ENCODE data around the gene ST14.

The ST14 gene

DNA sequence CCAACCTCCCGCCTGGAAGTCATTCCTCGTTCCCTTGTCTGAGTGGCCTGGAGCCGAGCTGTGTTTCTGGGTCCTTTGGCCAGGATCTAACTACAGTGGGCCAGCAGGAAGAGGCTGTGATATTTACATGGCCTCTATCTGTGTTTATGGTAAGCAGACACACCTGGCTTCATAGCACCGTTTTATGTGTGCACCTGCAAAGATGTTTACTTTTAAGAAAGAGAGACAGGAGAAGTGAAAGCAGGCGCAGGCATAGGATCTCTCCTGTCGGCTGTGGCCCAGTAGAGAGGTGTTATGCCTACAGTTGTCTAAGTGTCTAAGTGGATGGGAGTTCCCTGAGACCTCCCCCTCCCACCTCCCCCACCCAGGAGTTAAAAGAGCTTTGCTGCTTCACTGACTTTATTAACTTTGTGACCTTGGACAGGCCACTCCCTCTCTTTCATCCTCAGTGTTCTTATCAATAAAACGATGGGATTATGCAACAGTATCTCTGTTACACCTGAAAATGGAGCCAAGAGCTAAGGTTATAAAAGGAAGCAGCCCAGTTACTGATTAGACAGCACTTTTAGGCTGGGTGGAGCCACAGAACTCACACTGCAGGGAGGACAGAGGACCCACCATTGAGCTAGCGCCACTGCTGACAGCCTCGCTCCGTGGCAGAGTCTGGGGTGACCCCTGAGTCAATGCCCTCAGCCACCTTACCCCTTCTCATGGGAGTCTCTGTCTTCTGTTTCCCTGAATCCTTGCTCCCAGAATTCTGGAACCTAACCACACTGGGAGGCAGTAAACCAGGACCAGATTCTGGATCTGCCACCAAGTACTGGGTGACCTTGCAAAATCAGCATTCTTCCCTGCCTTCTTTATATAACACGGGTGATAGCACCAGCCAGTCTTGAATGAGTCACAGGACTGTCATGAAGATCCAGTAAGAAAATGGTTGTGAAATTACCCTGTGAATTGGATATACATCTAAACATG is 22.0 kb downstream of the ST14 start:
- no peak overlapping the region for H3K4me3 ChIP-seq (ENCODE audit: control insufficient read depth, low read depth, low read length)
- DNase-seq (ENCODE audit: low read depth), result peak; percentile 83
- TF ChIP-seq, protein P1, sequence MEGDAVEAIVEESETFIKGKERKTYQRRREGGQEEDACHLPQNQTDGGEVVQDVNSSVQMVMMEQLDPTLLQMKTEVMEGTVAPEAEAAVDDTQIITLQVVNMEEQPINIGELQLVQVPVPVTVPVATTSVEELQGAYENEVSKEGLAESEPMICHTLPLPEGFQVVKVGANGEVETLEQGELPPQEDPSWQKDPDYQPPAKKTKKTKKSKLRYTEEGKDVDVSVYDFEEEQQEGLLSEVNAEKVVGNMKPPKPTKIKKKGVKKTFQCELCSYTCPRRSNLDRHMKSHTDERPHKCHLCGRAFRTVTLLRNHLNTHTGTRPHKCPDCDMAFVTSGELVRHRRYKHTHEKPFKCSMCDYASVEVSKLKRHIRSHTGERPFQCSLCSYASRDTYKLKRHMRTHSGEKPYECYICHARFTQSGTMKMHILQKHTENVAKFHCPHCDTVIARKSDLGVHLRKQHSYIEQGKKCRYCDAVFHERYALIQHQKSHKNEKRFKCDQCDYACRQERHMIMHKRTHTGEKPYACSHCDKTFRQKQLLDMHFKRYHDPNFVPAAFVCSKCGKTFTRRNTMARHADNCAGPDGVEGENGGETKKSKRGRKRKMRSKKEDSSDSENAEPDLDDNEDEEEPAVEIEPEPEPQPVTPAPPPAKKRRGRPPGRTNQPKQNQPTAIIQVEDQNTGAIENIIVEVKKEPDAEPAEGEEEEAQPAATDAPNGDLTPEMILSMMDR (conservative IDR thresholded peaks at IDR 0.05; ENCODE audit: control insufficient read depth, insufficient read depth, low read depth, low read length), result no peak

DNA sequence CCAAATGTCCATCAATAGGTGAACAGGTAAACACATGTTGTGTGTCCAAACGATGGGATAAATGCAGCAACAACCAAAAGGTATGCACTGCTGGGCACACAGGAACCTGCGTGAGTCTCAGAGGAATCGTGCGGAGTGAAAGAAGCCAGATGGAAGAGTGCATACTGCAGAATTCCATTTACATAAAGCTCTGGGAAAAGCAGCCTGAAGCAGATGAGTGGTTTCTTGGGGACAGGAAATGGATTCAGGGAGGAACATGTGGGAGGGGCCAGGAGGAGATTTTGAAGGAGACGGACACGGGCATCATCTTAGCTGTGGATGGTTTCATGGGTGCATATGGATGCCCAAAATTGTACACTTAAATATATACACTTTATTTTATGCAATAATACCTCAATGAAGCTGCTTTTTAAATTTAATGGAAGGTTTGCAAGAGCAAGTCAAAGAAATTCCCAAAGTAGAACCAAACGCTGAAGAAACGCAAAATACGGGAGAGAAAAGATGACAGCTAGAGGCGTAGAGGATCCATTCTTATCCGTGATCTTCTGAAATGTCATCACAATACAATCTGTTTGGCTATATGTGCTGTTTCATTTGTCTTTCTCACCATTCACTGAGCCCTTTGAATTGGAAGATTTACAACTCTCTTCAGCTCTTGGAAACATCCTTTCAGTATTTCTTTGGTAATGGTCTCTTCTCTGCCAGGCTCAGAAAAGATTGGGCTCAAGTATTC is 24.5 kb downstream of the ST14 start:
- DNase-seq (ENCODE audit: low read depth), result no peak
- H3K4me3 ChIP-seq (ENCODE audit: control insufficient read depth, low read depth, low read length), result no peak overlapping the region
- TF ChIP-seq, protein P1 (conservative IDR thresholded peaks at IDR 0.05; ENCODE audit: control insufficient read depth, insufficient read depth, low read depth, low read length), result no peak

DNA sequence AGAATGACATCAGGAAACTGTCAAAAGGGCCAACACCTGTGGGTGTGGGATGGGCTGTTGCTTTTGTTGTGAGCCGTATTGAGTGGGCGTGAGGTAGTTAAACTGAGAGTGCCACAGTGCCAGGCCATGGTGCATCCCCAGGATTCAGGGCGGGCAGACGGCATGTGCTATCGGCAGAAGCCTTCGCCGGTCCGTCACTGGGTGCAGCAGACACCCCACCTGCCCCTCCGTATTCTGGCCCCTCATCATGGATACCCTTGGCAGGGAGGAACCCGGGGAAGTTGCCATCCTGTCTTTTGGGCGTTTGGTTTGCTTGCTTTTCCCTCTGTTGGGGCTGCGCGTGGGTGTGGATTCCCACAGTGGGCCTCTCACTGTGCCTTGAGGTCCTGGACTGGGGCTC is 27.5 kb downstream of the ST14 start:
- no peak for DNase-seq (ENCODE audit: low read depth)
- H3K4me3 ChIP-seq (ENCODE audit: control insufficient read depth, low read depth, low read length), result no peak overlapping the region
- TF ChIP-seq, protein P1 (conservative IDR thresholded peaks at IDR 0.05; ENCODE audit: control insufficient read depth, insufficient read depth, low read depth, low read length), result no peak

DNA sequence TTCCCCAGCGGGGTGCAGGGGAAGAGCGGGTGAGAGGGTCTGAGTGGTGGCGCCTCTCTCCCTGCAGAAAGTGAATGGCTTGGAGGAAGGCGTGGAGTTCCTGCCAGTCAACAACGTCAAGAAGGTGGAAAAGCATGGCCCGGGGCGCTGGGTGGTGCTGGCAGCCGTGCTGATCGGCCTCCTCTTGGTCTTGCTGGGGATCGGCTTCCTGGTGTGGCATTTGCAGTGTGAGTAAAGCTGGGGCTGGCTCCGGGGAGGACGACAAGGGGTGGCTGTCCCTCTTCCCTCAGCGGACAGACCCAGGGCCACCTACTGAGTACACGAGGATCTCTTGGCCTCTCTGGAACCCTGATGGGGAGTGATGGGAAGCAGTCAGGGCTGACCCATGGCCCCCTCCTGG is 28.5 kb downstream of the ST14 start:
- TF ChIP-seq, protein P1 (conservative IDR thresholded peaks at IDR 0.05; ENCODE audit: control insufficient read depth, insufficient read depth, low read depth, low read length), result no peak
- DNase-seq (ENCODE audit: low read depth), result no peak
- no peak overlapping the region for H3K4me3 ChIP-seq (ENCODE audit: control insufficient read depth, low read depth, low read length)

DNA sequence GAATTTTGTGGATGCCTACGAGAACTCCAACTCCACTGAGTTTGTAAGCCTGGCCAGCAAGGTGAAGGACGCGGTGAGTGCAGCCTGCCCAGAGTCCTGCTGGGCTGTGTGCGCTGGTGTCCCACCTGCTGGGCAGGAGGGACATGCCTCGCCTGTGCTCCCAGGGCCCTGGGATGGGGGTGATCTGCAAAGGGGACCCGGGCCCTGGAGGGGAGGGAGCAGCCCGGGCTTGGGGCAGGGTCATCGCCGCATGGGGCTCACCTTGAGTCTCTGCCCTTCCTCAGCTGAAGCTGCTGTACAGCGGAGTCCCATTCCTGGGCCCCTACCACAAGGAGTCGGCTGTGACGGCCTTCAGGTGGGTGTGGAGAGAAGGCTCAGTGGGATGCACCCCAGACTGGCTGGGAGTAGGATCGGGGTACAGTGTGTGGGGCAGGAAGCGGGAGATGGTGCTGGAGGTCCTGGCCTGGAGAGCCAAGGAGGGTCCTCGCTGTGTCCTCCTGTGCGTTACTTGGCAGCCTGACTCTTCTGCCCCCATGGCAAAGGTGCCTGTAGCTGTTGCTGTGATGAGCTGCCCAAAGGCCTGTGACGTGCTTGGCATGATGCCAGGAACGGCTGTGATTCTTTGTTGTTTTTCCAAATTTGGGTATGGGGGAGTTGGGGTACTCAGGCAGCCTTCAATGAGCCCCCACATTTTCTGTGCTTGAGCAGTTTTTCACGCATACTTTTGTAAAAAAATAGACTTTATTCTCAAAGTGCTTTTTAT is 29.2 kb downstream of the ST14 start:
- TF ChIP-seq, protein P1 (conservative IDR thresholded peaks at IDR 0.05; ENCODE audit: control insufficient read depth, insufficient read depth, low read depth, low read length), result no peak
- DNase-seq (ENCODE audit: low read depth), result no peak
- H3K4me3 ChIP-seq (ENCODE audit: control insufficient read depth, low read depth, low read length), result no peak overlapping the region

DNA sequence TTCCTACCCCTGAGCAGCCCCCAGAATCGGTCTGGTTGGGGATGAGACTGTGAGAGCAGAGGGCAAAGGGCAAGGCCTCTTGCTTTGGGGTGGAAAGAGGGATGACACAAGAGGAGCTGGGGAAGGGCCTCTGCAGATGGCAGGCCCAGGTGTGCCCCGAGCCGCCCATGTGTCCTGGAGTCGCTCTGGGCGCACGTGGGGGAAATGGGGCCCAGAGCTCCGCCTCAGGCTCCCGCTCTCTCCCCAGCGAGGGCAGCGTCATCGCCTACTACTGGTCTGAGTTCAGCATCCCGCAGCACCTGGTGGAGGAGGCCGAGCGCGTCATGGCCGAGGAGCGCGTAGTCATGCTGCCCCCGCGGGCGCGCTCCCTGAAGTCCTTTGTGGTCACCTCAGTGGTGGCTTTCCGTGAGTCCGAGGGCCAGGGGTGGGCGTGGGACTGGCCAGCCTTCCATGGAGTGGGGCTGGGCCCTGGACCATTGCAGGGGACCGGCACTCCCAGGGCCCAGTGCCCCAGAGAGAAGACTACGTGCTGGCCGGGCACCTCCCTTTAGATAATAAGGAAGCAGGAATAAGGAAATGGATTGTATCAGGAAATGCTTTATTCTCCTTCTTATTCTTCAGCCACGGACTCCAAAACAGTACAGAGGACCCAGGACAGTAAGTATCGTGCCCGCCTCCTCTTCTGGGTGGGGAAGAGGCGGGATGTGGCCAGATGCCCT is 30.1 kb downstream of the ST14 start:
- TF ChIP-seq, protein P1 (conservative IDR thresholded peaks at IDR 0.05; ENCODE audit: control insufficient read depth, insufficient read depth, low read depth, low read length), result no peak
- H3K4me3 ChIP-seq (ENCODE audit: control insufficient read depth, low read depth, low read length), result no peak overlapping the region
- DNase-seq (ENCODE audit: low read depth), result no peak
